ENCODE data around the gene P4HTM.

The P4HTM gene

GRCh38 chr3:48960841-48961413 is 29.1 kb upstream of the P4HTM start:
- no peak overlapping the region for H3K9ac ChIP-seq
- no peak overlapping the region for H3K4me2 ChIP-seq
- no peak overlapping the region for H3K4me3 ChIP-seq (IDR thresholded peaks at IDR 0.05; ENCODE audit: insufficient read depth, low read depth, low read length)
- H4K20me1 ChIP-seq (ENCODE audit: insufficient read depth) = no peaks in the 10 kb centered on the region
- no peaks in the 10 kb centered on the region for H3K27me3 ChIP-seq (ENCODE audit: insufficient read depth, low read depth)
- H3K4me1 ChIP-seq (ENCODE audit: low read depth, poor library complexity, severe bottlenecking) = peaks cover 20% of the 10 kb centered on the region
- no peak overlapping the region for H2AFZ ChIP-seq (ENCODE audit: low read depth)
- no peaks in the 10 kb centered on the region for H3K79me2 ChIP-seq (ENCODE audit: insufficient read depth, low read depth)
- no peaks in the 10 kb centered on the region for H3K36me3 ChIP-seq (ENCODE audit: insufficient read depth)
- TF ChIP-seq CTCF (conservative IDR thresholded peaks at IDR 0.05; ENCODE audit: low read depth, low read length) = no peak
- no peak overlapping the region for H3K27ac ChIP-seq

GRCh38 chr3:48962340-48962739 is 27.7 kb upstream of the P4HTM start:
- H3K4me2 ChIP-seq = no peak overlapping the region
- H3K27ac ChIP-seq = no peak overlapping the region
- no peaks in the 10 kb centered on the region for H3K79me2 ChIP-seq (ENCODE audit: insufficient read depth, low read depth)

GRCh38 chr3:48962939-48963338 is 27.1 kb upstream of the P4HTM start:
- H2AFZ ChIP-seq (ENCODE audit: low read depth) = no peak overlapping the region
- TF ChIP-seq CTCF (conservative IDR thresholded peaks at IDR 0.05; ENCODE audit: low read depth, low read length) = no peak
- no peak overlapping the region for H3K27ac ChIP-seq

More at GRCh38 chr3:48962340-48962739, 27.7 kb upstream of the P4HTM start:
- H3K4me3 ChIP-seq (IDR thresholded peaks at IDR 0.05; ENCODE audit: insufficient read depth, low read depth, low read length) = no peak overlapping the region
- H4K20me1 ChIP-seq (ENCODE audit: insufficient read depth) = no peaks in the 10 kb centered on the region
- H3K27me3 ChIP-seq (ENCODE audit: insufficient read depth, low read depth) = no peaks in the 10 kb centered on the region
- no peaks in the 10 kb centered on the region for H3K36me3 ChIP-seq (ENCODE audit: insufficient read depth)
- H2AFZ ChIP-seq (ENCODE audit: low read depth) = no peak overlapping the region
- no peak for TF ChIP-seq CTCF (conservative IDR thresholded peaks at IDR 0.05; ENCODE audit: low read depth, low read length)
- no peak overlapping the region for H3K9ac ChIP-seq
- H3K4me1 ChIP-seq (ENCODE audit: low read depth, poor library complexity, severe bottlenecking) = peaks cover 34% of the 10 kb centered on the region

GRCh38 chr3:48963591-48963990 is 26.4 kb upstream of the P4HTM start:
- Histone ChIP-seq H3K36me3 (ENCODE audit: insufficient read depth) (no peaks in the 10 kb centered on the region), H3K4me2 (no peak overlapping the region), H3K27me3 (ENCODE audit: insufficient read depth, low read depth) (no peaks in the 10 kb centered on the region), H3K9ac (no peak overlapping the region), H3K27ac (no peak overlapping the region), H3K79me2 (ENCODE audit: insufficient read depth, low read depth) (peaks cover 2% of the 10 kb centered on the region; the same call in 1 of the 2 replicates), H2AFZ (ENCODE audit: low read depth) (no peak overlapping the region), H3K4me1 (ENCODE audit: low read depth, poor library complexity, severe bottlenecking) (peaks cover 45% of the 10 kb centered on the region), H3K4me3 (IDR thresholded peaks at IDR 0.05; ENCODE audit: insufficient read depth, low read depth, low read length) (no peak overlapping the region), H4K20me1 (ENCODE audit: insufficient read depth) (no peaks in the 10 kb centered on the region)
- TF ChIP-seq CTCF (conservative IDR thresholded peaks at IDR 0.05; ENCODE audit: low read depth, low read length) = no peak

More at GRCh38 chr3:48962939-48963338, 27.1 kb upstream of the P4HTM start:
- Histone ChIP-seq H3K4me3 (IDR thresholded peaks at IDR 0.05; ENCODE audit: insufficient read depth, low read depth, low read length) (no peak overlapping the region), H3K4me2 (no peak overlapping the region), H3K9ac (no peak overlapping the region), H3K4me1 (ENCODE audit: low read depth, poor library complexity, severe bottlenecking) (peaks cover 40% of the 10 kb centered on the region), H3K27me3 (ENCODE audit: insufficient read depth, low read depth) (no peaks in the 10 kb centered on the region), H3K79me2 (ENCODE audit: insufficient read depth, low read depth) (no peaks in the 10 kb centered on the region), H4K20me1 (ENCODE audit: insufficient read depth) (no peaks in the 10 kb centered on the region), H3K36me3 (ENCODE audit: insufficient read depth) (no peaks in the 10 kb centered on the region)
